Stimulated activated CD4-positive, alpha-beta T cell treated with anti-CD3 and anti-CD28 coated beads, Interleukin-1b, Interleukin-23, amount 100 ng/mL, for 24 hours (primary cell): ENCODE measurements around the gene CABCOCO1.

Source experiments
- DNase-seq, 4 experiments: peaks; one replicate each; pipeline ENCODE4 v3.0.0-alpha.2; 2020; ENCODE audit warnings: low read depth in 4 of 4, low spot score in 1 of 4

The CABCOCO1 gene, protein sequence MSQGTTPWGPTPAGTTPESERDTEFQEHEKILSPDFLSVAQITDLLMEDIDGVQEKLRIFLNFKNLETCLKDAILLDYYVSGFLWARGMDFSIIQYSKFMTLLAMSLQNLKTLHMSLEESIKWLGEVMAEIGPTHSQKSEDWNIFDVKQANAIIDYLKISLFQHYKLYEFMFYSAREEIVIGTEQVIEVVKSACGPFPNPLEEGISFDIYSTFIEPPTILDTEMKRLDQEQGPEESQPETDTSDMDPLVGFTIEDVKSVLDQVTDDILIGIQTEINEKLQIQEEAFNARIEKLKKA

DNA sequence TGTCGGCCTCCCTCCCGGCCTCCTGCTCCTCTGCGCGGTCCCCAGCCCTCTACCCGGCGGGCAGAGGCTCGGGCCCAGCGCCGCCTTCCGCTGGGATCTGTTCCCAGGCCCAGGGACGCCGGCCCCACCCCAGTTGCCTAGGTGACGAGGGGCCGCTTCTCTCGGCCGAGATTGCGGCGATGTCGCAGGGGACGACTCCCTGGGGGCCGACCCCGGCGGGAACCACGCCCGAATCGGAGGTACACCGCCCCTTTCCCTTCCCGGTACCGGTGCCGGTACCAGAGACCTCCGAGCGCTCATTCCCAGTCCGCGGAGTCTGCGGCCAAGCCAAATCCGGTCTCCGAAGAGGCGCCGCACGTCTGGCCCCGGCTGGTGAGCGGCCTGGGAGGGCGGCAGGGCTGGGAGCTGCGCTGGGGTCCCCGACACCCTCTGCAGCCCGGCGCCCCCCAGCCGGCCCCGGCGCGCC, at the start of gene CABCOCO1:
CABCOCO1 (plus strand) TSS at position 136 of the 466 bp plus-strand sequence; CDS start at position 180, 44 bp downstream.
- DNase-seq, result no peak

DNA sequence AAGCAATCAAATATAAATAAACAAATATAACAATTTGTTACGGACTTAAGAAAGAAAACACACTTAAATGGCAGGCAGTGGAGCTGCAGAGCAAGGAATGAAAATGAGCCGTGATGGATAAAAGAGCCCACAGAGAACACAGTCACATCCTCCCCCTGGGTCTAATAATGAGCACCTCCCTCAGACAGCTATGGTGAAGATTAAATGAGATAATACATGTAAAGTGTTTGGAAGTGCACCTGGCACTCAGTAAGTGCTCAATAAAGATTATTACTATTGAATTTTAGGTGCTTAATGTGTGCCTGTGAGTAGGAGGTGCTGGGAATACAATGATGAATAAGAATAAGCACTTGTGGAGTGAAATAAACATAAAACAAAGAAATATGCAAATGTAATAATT, 49.1 kb upstream of the CABCOCO1 start:
- no peak for DNase-seq

DNA sequence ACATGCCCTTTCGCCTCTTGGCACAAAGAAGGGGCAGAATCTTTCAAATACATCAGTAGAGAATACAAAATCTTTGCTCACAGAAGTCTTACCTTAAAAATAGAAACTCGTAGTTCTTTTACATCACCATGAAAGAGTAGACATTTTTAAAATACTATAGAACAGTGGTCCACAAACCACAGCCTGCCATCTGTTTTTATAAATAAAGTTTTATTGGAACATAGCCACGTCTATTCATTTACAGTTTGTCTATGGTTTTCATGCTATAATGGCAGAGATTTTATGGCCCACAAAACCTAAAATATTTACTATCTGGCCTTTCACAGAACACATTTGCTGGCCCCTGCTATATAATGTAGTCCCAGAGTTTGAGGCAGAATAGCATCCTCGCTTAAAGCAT, 46.1 kb upstream of the CABCOCO1 start:
- no peak for DNase-seq

DNA sequence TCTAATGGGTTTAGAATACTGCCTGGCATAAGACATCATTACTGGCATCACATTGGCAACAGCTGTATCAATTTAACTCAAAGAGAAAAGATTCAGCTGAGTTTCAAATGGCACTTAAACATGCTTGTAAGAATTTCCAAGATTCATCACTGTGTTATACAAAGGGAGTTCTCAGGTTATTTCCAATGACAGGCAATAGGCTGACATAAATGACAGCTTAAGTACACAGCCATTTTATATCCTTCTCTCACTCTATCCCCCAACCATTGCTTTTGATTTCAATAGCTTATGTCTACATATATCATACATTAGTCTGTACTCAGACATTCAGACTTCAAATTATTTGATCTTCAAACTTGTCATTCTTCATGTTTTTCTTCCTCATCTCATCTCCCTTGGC, 45.5 kb upstream of the CABCOCO1 start:
- no peak for DNase-seq

DNA sequence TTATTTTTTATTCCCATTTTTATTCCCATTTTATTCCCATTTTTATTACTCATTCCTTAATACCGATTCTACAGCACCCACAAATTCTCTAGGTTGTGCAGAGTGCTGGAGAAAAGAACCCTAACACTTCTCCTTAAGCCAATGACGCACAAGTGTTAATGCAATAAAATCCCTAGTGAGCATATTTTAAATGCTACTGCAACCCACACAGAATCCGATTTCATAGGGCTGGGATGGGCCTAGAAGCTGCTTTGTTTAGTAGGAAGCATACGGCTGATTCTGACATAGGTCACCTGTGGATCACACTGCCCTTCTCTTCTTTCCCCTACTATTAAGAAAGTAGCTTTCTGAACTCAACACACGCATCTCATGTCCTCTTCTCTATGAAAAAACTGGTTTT, 45.1 kb upstream of the CABCOCO1 start:
- no peak for DNase-seq

DNA sequence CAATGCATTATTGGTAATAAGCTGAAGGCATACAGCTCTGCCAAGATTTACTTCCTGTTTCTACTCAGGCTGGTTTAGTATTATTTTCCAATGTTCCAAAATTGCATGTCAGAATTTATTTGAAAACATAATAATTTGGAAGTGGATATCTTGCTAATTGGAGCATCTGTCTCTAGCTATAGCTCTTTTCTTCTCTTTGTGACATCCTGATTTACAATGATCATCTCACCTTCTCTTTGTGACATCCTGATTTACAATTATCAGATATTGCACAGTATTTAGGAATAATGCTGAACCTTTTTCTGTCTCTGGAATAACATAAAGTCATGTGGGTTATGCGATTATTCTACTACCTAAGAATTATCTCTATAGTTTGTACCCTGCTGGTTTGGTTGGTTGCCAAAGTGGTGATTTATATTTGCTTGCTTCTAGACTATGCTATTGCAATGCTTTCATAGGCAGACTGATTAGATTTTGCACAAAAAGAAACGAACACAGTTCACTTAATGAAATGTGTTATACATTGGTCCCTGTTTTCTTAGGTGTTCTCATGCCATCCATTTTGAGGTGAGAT, 44.3 kb upstream of the CABCOCO1 start:
- no peak for DNase-seq

DNA sequence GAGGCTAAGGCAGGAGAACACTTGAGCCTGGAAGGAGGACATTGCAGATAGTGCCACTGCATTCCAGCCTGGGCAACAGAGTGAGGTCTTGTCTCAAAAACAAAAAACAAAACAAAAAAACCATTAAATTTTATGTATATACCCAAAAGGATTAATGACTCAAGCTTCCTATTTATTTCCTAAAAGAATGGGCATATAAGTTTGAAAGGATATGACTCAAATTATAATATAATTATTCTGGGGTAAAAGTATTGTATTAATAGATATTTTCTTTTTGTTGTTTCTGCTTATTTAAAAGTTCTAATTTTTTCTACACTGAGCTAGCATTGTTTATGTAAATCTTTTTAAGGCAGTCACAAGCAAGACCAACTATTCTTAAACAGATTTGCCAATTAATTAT, 42.2 kb upstream of the CABCOCO1 start:
- DNase-seq, result no peak

DNA sequence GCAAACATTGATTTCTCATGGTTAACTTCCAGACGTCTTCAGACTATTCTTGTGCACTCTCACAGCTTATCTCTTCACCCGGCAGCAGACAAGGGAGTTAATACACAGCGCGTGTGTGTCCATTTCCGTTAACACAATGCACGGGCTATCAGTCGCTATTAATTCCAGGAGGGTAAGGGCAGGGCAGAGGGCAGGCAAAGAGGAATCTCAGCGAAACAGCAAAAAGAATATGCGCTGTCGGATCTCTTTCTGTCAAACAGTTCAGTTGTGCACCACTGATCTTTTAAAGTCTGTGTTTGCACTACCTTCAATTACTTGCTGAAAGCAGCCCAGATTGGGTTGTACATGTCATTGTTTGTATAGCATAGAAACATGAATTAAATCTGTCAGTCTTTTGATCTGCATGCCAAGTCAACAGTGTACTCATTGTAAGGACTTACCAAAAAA, 41.1 kb upstream of the CABCOCO1 start:
- DNase-seq, result no peak

DNA sequence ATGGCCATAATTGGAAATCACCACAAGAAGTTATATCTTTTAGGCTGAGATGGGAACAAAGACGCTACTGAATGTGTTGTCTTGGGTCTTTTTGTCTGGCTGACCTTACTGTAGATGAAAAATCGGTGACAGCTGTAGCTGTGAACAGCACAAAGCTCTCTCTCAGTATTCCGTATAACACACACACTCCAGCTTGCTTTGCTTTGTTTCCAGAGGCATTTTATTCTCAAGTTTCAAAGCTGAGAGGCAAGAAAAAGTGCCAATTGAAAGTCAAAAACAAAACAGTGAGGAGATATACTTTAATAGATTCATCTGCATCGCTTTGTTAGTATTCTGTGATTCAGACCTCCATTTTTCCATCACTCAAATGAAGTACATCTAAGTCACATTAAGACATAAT, 39.6 kb upstream of the CABCOCO1 start:
- DNase-seq, result no peak

DNA sequence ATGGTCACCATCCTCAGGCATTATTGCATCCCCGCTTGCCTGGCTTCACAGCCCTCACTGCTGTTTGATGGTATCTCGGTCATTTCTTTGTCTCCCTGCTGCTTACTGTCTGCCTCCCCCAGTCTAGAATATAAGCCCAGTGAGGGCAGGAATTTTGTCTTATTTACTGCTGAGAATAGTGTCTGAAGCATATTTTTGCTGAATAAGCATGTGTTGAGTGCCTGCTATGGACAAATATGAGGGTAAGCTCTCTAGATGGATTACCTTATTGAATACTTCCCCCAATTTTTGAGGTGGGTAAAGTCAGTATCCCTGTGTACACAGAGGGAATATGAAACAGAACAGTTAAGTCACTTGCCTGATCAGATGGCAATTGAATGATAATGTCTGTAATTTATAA, 36.5 kb upstream of the CABCOCO1 start:
- DNase-seq, result no peak

DNA sequence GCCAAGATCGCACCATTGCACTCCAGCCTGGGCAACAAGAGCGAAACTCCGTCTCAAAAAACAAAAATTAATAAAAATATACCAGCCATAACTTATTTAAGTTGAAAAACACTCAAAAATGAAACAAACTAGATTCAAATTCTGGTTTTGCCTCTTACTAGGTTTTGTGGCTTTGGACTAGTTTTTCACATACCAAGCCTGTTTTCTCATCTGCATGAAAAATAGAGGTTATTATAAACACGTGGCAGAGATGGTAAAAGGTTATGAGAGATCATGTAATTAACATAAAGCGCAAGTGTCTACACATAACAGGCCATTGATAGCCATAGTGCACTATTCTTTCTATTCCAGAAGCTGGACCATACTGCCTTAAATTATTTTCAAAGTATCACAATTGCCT, 35.5 kb upstream of the CABCOCO1 start:
- DNase-seq, result no peak

DNA sequence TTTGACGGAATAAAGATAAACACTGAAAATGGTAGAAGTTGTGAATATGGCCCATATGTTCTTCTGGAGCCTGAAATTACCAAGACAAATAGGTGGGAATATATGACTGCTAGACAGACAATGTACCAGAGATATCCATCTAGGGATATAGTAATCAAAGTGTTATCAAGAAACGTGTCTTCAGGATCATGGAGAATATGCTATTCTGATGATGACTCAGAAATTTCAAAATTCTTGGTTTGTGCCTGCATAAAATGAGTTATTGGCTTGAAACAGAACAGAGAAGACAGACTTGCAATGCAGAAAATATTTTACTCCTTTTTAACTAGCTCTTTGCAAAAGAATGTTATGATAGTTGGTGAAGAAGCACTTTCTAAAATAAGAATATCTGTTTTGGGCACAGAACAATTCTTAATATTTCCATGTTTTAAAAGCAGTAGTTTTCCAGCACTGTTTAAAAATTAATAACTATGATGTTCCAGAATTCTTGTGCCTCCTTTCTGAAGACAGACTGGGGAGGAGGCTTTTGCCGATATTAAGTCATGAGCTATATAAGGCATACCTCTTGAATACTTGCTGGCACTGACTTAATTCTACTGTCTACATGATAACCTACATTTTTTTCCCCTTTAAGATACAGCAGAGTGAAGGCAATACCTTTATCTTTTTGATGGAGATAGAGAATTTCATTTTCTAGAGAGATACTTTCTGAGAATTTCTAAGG, 34.4 kb upstream of the CABCOCO1 start:
- no peak for DNase-seq

DNA sequence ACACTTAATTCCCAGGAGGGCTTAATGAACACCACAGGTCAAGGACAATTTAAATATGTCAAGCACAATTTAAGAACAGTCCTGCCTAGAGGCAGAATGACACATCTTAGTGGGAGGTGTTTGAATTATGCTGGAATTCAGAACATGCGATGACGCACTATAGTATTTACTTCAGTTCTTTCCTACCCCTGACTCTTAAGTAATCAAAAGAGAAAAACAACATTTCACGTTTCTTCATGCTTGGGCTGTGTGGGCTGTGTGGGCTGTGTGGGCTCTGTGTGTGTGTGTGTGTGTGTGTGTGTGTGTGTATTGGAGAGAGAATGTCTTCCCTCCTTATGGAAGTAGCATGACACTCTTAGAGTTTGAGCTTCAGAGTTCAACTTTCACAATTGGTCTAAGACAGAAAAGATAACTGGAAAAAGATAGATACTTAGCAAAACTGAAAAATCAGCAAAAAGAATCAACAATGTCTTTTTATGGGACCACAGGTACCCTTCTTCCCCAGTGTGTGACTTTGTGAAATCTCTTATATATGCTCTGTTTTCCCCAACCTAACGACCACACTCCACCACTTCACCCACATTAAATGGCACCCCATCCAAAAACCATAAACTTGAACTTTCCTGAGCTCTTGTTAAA, 33.7 kb upstream of the CABCOCO1 start:
- DNase-seq, result no peak

DNA sequence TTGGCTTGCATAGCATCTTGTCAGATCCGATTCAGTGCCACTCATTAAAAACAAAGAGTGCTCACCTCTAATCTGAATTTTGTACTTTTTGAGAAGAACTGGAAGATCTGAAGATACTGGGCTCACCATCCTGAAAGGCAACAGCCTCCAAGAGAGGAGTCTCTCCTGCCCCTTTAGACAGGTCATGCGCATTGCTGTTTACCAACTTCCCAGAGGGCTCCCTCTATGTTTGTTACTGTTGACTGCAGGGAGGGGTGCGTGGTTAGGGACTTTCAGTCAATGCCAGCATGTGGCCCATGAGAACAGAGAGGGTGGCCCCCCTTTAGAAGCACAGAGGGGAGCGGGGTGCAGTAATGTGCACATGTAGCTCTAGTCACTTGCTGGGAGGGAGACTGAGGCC, 33.2 kb upstream of the CABCOCO1 start:
- no peak for DNase-seq

DNA sequence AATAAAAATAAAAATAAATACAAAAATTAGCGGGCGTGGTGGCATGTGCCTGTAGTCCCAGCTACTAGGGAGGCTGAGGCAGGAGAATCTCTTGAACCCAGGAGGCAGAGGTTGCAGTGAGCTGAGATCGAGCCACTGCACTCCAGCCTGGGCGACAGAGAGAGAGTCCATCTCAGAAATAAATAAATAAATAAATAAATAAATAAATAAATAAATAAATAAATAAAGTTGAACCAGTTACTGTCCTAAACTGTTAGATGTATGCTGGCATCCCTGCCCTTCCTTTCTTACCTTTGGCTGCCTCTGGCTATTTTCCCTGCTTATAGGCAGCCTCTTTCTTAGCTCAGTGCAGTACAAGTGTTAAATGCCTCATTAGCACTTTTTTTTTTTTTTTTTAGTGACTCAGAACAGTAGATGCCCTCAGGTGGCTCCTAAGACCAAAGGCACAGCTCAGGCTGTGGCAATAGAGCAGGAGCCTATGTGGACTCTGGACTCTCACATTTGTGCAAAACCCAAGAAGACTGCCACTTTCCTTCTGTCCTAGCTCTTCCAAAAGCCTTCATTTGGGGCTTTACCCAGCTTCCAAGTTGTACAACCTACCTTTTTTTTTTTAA, 30.6 kb upstream of the CABCOCO1 start:
- DNase-seq, result no peak

DNA sequence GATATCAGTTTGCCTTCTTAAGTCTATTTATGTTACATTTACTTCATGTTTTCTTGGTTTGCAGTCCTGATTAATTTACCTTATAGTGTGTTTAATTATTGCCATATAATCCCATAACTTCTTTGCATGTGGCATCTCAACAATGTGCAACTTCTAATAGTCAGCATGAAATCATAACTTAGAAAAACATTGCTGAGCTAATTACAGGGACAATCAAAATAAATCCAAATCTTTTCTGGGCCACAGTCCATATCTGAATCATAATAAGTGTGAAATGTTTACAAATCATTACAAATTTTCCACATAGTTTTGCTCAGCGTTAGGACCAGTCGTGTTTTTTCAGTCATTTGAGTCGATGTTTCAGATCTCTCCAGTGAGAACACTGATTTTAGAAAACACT, 29.1 kb upstream of the CABCOCO1 start:
- DNase-seq, result no peak

DNA sequence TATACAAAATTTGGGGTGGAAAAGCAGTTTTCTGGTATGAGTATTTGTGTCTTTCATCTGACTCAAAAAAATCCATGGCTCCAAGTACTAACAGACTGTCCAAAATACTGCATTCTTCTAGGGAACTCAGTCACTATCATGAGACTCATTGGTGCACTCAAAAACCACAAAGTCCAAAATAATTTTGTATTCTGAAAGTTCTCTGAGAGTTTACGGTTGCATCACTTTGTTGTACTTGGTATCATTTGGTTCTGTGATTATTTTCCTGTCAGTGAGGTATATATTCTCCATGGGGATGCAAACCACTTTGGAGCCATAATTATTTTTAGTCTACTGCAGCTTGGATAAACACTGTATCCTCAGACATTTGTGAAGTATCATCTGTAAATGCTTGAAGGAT, 28.0 kb upstream of the CABCOCO1 start:
- DNase-seq, result no peak

DNA sequence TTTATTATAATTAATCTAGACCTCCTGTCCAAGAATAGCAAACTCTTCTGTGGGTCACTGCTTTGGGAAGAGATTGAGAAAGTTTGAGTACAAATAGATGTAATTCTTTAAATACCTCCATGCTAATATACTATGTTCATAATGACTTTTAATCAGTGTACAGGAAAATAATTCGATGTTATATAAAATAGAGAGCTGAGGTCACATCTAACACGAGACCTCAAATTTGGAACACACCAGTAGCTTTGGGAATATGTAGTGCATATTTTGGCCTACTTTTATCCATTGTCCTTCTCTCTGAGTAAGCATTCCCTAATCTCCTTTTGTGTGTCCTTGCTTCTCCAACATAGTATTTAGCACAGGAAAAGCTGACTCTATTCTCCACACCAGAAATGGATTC, 27.3 kb upstream of the CABCOCO1 start:
- DNase-seq, result no peak

DNA sequence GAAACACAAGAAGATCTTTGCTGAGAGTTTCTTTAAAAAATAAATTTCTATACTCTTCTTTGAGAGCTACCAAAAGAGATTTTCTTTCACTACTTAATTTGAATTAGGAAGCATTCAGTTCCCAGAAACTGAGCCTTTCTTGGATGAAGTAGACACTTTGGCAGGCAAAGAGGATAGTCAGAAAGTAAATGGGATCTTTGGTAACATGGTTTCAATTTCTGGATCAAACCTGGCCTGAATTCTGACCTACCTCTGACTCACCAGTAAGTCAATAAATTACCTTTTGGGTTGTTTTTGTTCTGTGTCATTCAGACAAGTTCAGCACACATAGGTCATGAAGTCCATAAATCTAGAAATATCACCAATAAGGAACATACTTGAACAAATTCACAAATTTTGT, 26.8 kb upstream of the CABCOCO1 start:
- no peak for DNase-seq

DNA sequence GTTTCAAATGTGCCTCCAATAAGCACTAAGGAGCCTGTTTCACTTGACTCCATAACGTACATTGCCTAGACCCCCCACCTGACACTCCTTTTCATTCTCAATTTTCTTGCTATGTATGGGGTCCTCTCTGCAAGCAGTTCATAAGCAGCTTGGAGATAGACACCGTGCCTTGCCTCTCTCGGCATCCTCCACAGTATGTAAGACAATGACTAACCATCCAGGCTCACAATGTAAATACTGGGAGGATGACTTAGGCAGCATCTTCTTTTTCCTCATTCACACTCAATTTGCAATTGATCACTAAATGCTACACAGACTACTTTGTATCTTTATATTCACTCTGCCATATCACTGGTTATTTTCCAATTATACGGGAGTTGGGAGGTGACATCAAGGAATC, 22.8 kb upstream of the CABCOCO1 start:
- no peak for DNase-seq

DNA sequence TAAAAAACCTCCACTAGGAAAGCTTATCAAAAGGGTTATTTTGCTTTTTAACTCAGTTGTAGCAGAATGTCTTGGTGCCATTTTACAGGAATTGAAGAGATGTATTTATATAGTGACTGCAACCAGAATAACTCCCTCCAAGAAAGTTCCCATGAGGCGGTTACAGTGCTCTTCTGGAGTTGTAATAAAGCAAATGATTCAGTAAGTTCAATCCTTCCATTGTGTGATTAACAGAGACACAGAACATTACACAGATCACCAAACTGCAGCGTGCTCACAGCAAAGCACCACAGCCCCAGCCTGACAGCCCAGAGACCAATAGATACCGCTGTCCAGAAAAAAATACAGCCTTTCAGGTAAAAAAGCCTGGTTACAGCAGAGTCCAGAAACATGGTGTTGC, 21.9 kb upstream of the CABCOCO1 start:
- no peak for DNase-seq
